PFSK-1 (cell line): ENCODE measurements around the gene SNX4.

Experiments used
- FOXP2 ChIP-seq: optimal IDR thresholded peaks from 2 replicates; pipeline ENCODE3; 2011; ENCODE audit warnings: borderline replicate concordance, control low read depth, inconsistent platforms; ENCODE audit not compliant: insufficient read depth; ENCODE audit errors: extremely low read length, extremely low read depth
- POLR2AphosphoS5 ChIP-seq: IDR thresholded peaks from 2 replicates; pipeline ENCODE4 v1.6.1; 2012; ENCODE audit warnings: low read depth, mild to moderate bottlenecking, control low read depth, low read length, moderate library complexity
- SIN3A ChIP-seq: IDR thresholded peaks from 2 replicates; pipeline ENCODE4 v1.6.1; 2012; ENCODE audit warnings: mild to moderate bottlenecking, low read length, moderate library complexity, borderline replicate concordance; ENCODE audit not compliant: insufficient read depth
- TAF1 ChIP-seq: IDR thresholded peaks from 2 replicates; pipeline ENCODE4 v1.6.1; 2012; ENCODE audit warnings: low read length, control low read depth, borderline replicate concordance; ENCODE audit not compliant: insufficient read depth
- TF ChIP-seq, protein P1 (sequence below), 2 experiments: IDR thresholded peaks; 2 replicates each; pipeline versions ENCODE4 v1.6.1 to v1.8.0; 2011 to 2012; ENCODE audit warnings: low read depth in 2 of 2, low read length in 2 of 2, control low read depth in 1 of 2, inconsistent platforms in 1 of 2, mild to moderate bottlenecking in 1 of 2, moderate library complexity in 1 of 2; ENCODE audit not compliant: insufficient read depth in 1 of 2

GRCh38 chr3:125431912-125432790 lies 87.9 kb downstream of the SNX4 start:
- no peak for TF ChIP-seq TAF1
- TF ChIP-seq, protein P1, sequence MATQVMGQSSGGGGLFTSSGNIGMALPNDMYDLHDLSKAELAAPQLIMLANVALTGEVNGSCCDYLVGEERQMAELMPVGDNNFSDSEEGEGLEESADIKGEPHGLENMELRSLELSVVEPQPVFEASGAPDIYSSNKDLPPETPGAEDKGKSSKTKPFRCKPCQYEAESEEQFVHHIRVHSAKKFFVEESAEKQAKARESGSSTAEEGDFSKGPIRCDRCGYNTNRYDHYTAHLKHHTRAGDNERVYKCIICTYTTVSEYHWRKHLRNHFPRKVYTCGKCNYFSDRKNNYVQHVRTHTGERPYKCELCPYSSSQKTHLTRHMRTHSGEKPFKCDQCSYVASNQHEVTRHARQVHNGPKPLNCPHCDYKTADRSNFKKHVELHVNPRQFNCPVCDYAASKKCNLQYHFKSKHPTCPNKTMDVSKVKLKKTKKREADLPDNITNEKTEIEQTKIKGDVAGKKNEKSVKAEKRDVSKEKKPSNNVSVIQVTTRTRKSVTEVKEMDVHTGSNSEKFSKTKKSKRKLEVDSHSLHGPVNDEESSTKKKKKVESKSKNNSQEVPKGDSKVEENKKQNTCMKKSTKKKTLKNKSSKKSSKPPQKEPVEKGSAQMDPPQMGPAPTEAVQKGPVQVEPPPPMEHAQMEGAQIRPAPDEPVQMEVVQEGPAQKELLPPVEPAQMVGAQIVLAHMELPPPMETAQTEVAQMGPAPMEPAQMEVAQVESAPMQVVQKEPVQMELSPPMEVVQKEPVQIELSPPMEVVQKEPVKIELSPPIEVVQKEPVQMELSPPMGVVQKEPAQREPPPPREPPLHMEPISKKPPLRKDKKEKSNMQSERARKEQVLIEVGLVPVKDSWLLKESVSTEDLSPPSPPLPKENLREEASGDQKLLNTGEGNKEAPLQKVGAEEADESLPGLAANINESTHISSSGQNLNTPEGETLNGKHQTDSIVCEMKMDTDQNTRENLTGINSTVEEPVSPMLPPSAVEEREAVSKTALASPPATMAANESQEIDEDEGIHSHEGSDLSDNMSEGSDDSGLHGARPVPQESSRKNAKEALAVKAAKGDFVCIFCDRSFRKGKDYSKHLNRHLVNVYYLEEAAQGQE (IDR thresholded peaks at IDR 0.05; ENCODE audit: insufficient read depth in 1 of 2, low read depth in 2 of 2, low read length in 2 of 2), result no peak
- TF ChIP-seq POLR2AphosphoS5, result no peak
- TF ChIP-seq SIN3A, result no peak
- no peak for TF ChIP-seq FOXP2
